H1 (cell line): ENCODE results near the gene SLC12A5. TPM values are rescaled to one million over a fixed set of nuclear protein-coding genes. Genes with fewer than 3 reads are reported as not detected.

Source experiments
- BACH1 ChIP-seq: IDR thresholded peaks from 2 replicates; pipeline ENCODE4 v1.6.1; 2012; ENCODE audit warnings: low read length, improper control_type of control experiment
- CBX5 ChIP-seq: fragments of 300-800, 300-1000 bp; sonication (generic); IDR thresholded peaks from 2 replicates; pipeline ENCODE4 v1.7.1; 2016; ENCODE audit warnings: antibody characterized with exemption, low read length, low read depth
- CREB1 ChIP-seq: IDR thresholded peaks from 2 replicates; pipeline ENCODE4 v1.6.1; 2012; ENCODE audit warnings: inconsistent platforms
- GABPA ChIP-seq: IDR thresholded peaks from 2 replicates; pipeline ENCODE4 v1.6.1; 2011; ENCODE audit warnings: mild to moderate bottlenecking, low read length, moderate library complexity, borderline replicate concordance; ENCODE audit not compliant: insufficient read depth
- HDAC6 ChIP-seq: IDR thresholded peaks from one replicate; pipeline ENCODE4 v1.7.1; 2012; ENCODE audit warnings: low read depth, mild to moderate bottlenecking, inconsistent platforms, low read length, moderate library complexity
- JUND ChIP-seq: IDR thresholded peaks from 2 replicates; pipeline ENCODE4 v1.6.1; 2011; ENCODE audit warnings: mild to moderate bottlenecking, improper control_type of control experiment, low read length
- KDM4A ChIP-seq: IDR thresholded peaks from one replicate; pipeline ENCODE4 v1.7.1; 2012; ENCODE audit warnings: low read depth, mild to moderate bottlenecking, moderate library complexity, low read length, inconsistent platforms; ENCODE audit not compliant: severe bottlenecking
- MAFK ChIP-seq: IDR thresholded peaks from 2 replicates; pipeline ENCODE4 v1.6.1; 2012; ENCODE audit warnings: low read depth, mild to moderate bottlenecking, improper control_type of control experiment, low read length
- POLR2A ChIP-seq, 2 experiments: IDR thresholded peaks; 1 replicate in 1 of 2; 2 replicates in 1 of 2; pipeline ENCODE4 v1.6.1; 2011; ENCODE audit warnings: low read depth in 2 of 2, low read length in 2 of 2, mild to moderate bottlenecking in 2 of 2; ENCODE audit errors: control extremely low read depth in 1 of 2
- POLR2AphosphoS5 ChIP-seq: IDR thresholded peaks from 2 replicates; pipeline ENCODE4 v1.6.1; 2011; ENCODE audit warnings: low read depth, low read length
- RBBP5 ChIP-seq: IDR thresholded peaks from 2 replicates; pipeline ENCODE4 v1.7.1; 2012; ENCODE audit warnings: low read depth, mild to moderate bottlenecking, inconsistent platforms, low read length, moderate library complexity, borderline replicate concordance
- RNF2 ChIP-seq: fragments of 200-900, 300-1000 bp; sonication (generic); IDR thresholded peaks from 2 replicates; pipeline ENCODE4 v1.7.1; 2016; ENCODE audit warnings: borderline replicate concordance, low read depth, mild to moderate bottlenecking, antibody characterized with exemption, low read length; ENCODE audit not compliant: poor library complexity, severe bottlenecking; ENCODE audit errors: missing control alignments
- RXRA ChIP-seq: IDR thresholded peaks from 2 replicates; pipeline ENCODE4 v1.6.1; 2011; ENCODE audit warnings: low read depth, mild to moderate bottlenecking, low read length, moderate library complexity; ENCODE audit not compliant: insufficient read depth
- SIRT6 ChIP-seq: IDR thresholded peaks from one replicate; pipeline ENCODE4 v1.7.1; 2012; ENCODE audit warnings: low read length, inconsistent platforms
- TBP ChIP-seq: IDR thresholded peaks from 2 replicates; pipeline ENCODE4 v1.6.1; 2011; ENCODE audit warnings: low read depth, low read length, improper control_type of control experiment
- TCF12 ChIP-seq: IDR thresholded peaks from 2 replicates; pipeline ENCODE4 v1.6.1; 2011; ENCODE audit warnings: low read depth, mild to moderate bottlenecking, low read length
- ZNF274 ChIP-seq: IDR thresholded peaks from 2 replicates; pipeline ENCODE4 v1.7.0; 2012; ENCODE audit warnings: low read length, borderline replicate concordance; ENCODE audit errors: extremely low read depth
- polyA plus RNA-seq, 7 experiments: library from polyadenylated mRNA; depleted of rRNA in 3 of 7; stranded (reverse) in 5 of 7; unstranded in 2 of 7; fragments of >200 nt in 5 of 7; fragments of 200-250 nt in 2 of 7; gene quantifications; 1 replicate in 5 of 7; 2 replicates in 1 of 7; 4 replicates in 1 of 7; pipeline versions ENCODE4 v1.2.1 to v1.2.3, GENCODE V29; 2011 to 2013; ENCODE audit warnings: missing spikeins in 2 of 7, mixed read lengths in 2 of 7
- total RNA-seq: library from RNA; stranded (reverse); fragmentation: NEBNext Ultra II Directional; extraction: Animal tissue kit (Norgen Biotek cat#: 25700); gene quantifications from 2 replicates; pipeline ENCODE4 v1.2.1, GENCODE V29; 2021
- TF ChIP-seq, protein P1 (sequence below): IDR thresholded peaks from 2 replicates; pipeline ENCODE4 v1.6.1; 2012; ENCODE audit warnings: low read length, inconsistent platforms
- TF ChIP-seq, protein P2 (sequence below): IDR thresholded peaks from 2 replicates; pipeline ENCODE4 v1.6.1; 2012; ENCODE audit warnings: inconsistent platforms
- TF ChIP-seq, protein P3 (sequence below), 3 experiments: IDR thresholded peaks; 1 replicate in 2 of 3; 2 replicates in 1 of 3; pipeline versions ENCODE4 v1.5.1 to v1.6.1; 2011; ENCODE audit warnings: low read length in 3 of 3, mild to moderate bottlenecking in 3 of 3, inconsistent platforms in 2 of 3, low read depth in 1 of 3, moderate library complexity in 1 of 3; ENCODE audit not compliant: insufficient read depth in 1 of 3; ENCODE audit errors: control extremely low read depth in 1 of 3

Gene SLC12A5
- total and polyA plus RNA-seq, 2 of the 8 experiments (the other 6 are each of a cell fraction or from before 2014, with no cell fraction given), result 1.9 to 7.3 TPM

DNA sequence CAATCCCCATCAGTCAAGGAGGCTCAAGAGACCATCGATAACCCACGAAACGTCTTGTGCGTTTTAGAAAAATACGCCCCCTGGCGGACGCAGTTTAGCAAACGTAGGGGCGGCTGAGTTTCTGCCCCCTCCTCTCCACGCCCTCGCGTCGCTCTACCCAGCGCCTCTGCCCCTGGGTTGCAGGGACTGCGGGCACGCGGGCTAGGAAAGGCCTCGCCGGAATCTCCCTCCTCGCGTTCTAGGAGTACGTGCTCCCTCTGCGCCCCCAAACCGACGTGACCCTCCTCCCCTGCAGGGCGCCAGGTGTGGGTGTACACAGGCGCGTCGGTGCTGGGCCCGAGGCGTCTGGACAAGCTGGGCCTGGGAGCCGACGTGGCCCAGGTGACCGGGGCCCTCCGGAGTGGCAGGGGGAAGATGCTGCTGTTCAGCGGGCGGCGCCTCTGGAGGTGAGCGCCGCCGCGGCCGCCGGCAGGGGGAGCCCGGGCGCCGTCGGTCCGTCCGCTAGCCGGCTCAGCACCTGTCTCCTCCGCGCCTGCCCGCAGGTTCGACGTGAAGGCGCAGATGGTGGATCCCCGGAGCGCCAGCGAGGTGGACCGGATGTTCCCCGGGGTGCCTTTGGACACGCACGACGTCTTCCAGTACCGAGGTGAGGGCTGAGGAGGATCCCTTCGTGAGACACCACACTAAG is 15.0 kb upstream of the SLC12A5 start (continued):
- TF ChIP-seq, protein P1, sequence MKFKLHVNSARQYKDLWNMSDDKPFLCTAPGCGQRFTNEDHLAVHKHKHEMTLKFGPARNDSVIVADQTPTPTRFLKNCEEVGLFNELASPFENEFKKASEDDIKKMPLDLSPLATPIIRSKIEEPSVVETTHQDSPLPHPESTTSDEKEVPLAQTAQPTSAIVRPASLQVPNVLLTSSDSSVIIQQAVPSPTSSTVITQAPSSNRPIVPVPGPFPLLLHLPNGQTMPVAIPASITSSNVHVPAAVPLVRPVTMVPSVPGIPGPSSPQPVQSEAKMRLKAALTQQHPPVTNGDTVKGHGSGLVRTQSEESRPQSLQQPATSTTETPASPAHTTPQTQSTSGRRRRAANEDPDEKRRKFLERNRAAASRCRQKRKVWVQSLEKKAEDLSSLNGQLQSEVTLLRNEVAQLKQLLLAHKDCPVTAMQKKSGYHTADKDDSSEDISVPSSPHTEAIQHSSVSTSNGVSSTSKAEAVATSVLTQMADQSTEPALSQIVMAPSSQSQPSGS, result no peak
- TF ChIP-seq, protein P2, sequence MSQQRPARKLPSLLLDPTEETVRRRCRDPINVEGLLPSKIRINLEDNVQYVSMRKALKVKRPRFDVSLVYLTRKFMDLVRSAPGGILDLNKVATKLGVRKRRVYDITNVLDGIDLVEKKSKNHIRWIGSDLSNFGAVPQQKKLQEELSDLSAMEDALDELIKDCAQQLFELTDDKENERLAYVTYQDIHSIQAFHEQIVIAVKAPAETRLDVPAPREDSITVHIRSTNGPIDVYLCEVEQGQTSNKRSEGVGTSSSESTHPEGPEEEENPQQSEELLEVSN, result peak; percentile 87
- TF ChIP-seq CBX5 (no peak), CREB1 (peak; percentile 67), RXRA (no peak), RBBP5 (peak; percentile 38; the same call in 1 of the 2 replicates), KDM4A (peak; percentile 62), SIRT6 (no peak), RNF2 (no peak), BACH1 (peak; percentile 80), HDAC6 (no peak), TCF12 (peak; percentile 94), POLR2AphosphoS5 (no peak), ZNF274 (no peak), JUND (no peak), GABPA (peak; percentile 52; the same call in 1 of the 2 replicates), MAFK (no peak), TBP (no peak), POLR2A (IDR thresholded peaks at IDR 0.05; ENCODE audit: control extremely low read depth in 1 of 2, low read depth in 2 of 2, low read length in 2 of 2) (peak in 1 of 2 experiments; percentile 45; a peak in 1 of 3 replicates)
- TF ChIP-seq, protein P3, sequence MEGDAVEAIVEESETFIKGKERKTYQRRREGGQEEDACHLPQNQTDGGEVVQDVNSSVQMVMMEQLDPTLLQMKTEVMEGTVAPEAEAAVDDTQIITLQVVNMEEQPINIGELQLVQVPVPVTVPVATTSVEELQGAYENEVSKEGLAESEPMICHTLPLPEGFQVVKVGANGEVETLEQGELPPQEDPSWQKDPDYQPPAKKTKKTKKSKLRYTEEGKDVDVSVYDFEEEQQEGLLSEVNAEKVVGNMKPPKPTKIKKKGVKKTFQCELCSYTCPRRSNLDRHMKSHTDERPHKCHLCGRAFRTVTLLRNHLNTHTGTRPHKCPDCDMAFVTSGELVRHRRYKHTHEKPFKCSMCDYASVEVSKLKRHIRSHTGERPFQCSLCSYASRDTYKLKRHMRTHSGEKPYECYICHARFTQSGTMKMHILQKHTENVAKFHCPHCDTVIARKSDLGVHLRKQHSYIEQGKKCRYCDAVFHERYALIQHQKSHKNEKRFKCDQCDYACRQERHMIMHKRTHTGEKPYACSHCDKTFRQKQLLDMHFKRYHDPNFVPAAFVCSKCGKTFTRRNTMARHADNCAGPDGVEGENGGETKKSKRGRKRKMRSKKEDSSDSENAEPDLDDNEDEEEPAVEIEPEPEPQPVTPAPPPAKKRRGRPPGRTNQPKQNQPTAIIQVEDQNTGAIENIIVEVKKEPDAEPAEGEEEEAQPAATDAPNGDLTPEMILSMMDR (IDR thresholded peaks at IDR 0.05; ENCODE audit: control extremely low read depth in 1 of 3, insufficient read depth in 1 of 3, low read depth in 1 of 3, low read length in 3 of 3), result peak; percentile 75 to 95 (median 80)
